A549 (cell line): ENCODE results near the gene DOK7. TPM values are rescaled to one million over a fixed set of nuclear protein-coding genes. Genes with fewer than 3 reads are reported as not detected.

Experiments
- ATAC-seq, 2 experiments: fragments of 200-7000 bp in 1 of 2; fragments of >200 bp in 1 of 2; cut with Nextera tagmentation in 1 of 2; cut with Tn5 transposase in 1 of 2; 3 replicates each; pipeline versions ENCODE4 v1.8.0 to v1.9.1; 2018 to 2020; ENCODE audit warnings: mild to moderate bottlenecking in 1 of 2, moderate library complexity in 1 of 2
- CTCF ChIA-PET: fragments of 300-600 bp; sonication (Branson Sonifier 250); formaldehyde crosslinking; extraction: SDS; loops from one replicate; lab custom pipeline; 2021; ENCODE audit warnings: antibody characterized with exemption, inconsistent platforms; lab: Yijun Ruan, JAX
- POLR2A ChIA-PET: fragments of 350-600 bp; formaldehyde crosslinking; extraction: SDS; loops from one replicate; lab custom pipeline; 2021; ENCODE audit warnings: antibody characterized with exemption, inconsistent platforms; lab: Yijun Ruan, JAX
- DNase-seq, 2 experiments: peaks; one replicate each; pipeline versions ENCODE4 v3.0.0 to v3.0.0-alpha.2; 2011 to 2016; ENCODE audit warnings: low read depth in 1 of 2, low spot score in 1 of 2
- FAIRE-seq: peaks from 2 replicates; lab custom pipeline; 2011; peaks lifted over from hg19 to GRCh38; lab: Jason Lieb, UNC
- H3K27ac ChIP-seq, 2 experiments: fragments of >200 bp; sonication (Bioruptor Twin); formaldehyde crosslinking; 3 replicates each; pipeline ENCODE4 v1.5.1; 2016 to 2017
- H3K4me1 ChIP-seq: fragments of >200 bp; sonication (Bioruptor Twin); formaldehyde crosslinking; 3 replicates; pipeline ENCODE4 v1.6.1; 2016
- H3K4me2 ChIP-seq: fragments of >200 bp; sonication (Bioruptor Twin); formaldehyde crosslinking; 3 replicates; pipeline ENCODE4 v1.6.1; 2016
- H3K4me3 ChIP-seq: fragments of >200 bp; sonication (Bioruptor Twin); formaldehyde crosslinking; 3 replicates; pipeline ENCODE4 v1.5.1; 2016
- H3K9me3 ChIP-seq: fragments of >200 bp; sonication (Bioruptor Twin); formaldehyde crosslinking; 3 replicates; pipeline ENCODE4 v1.6.1; 2016
- CEBPB ChIP-seq, 2 experiments: fragments of >200 bp in 1 of 2; sonication (Bioruptor Twin) in 1 of 2; formaldehyde crosslinking in 1 of 2; IDR thresholded peaks; 2 replicates each; pipeline ENCODE4 v1.6.1; 2012 to 2016
- CTCF ChIP-seq: fragments of >200 bp; sonication (Bioruptor Twin); formaldehyde crosslinking; IDR thresholded peaks from 3 replicates; pipeline ENCODE4 v1.5.1; 2016
- EHF ChIP-seq: fragments of 250-450 bp; sonication (Bioruptor Pico); IDR thresholded peaks from 2 replicates; pipeline ENCODE4 v1.5.0; 2020; ENCODE audit warnings: mild to moderate bottlenecking
- EHMT2 ChIP-seq: fragments of 200-600 bp; sonication (generic); IDR thresholded peaks from 2 replicates; pipeline ENCODE4 v1.6.1; 2016; ENCODE audit warnings: antibody characterized with exemption, low read depth, mild to moderate bottlenecking, moderate library complexity
- EP300 ChIP-seq, 2 experiments: fragments of >200 bp; sonication (Bioruptor Twin); formaldehyde crosslinking; IDR thresholded peaks; 2 replicates in 1 of 2; 3 replicates in 1 of 2; pipeline ENCODE4 v1.6.1; 2016 to 2017
- ESRRA ChIP-seq: fragments of 150-350 bp; IDR thresholded peaks from 2 replicates; pipeline ENCODE4 v1.6.1; 2014; ENCODE audit warnings: mild to moderate bottlenecking, low read length, borderline replicate concordance
- HOXA7 ChIP-seq: fragments of 250-450 bp; sonication (Bioruptor Pico); IDR thresholded peaks from 2 replicates; pipeline ENCODE4 v1.5.0; 2020; ENCODE audit warnings: mild to moderate bottlenecking, moderate library complexity
- HOXB13 ChIP-seq: fragments of 250-450 bp; sonication (Bioruptor Pico); IDR thresholded peaks from 2 replicates; pipeline ENCODE4 v1.5.0; 2020; ENCODE audit warnings: low read depth, mild to moderate bottlenecking, moderate library complexity
- HOXB5 ChIP-seq: fragments of 250-450 bp; sonication (Bioruptor Pico); IDR thresholded peaks from 2 replicates; pipeline ENCODE4 v1.5.0; 2020; ENCODE audit warnings: mild to moderate bottlenecking, moderate library complexity
- JUN ChIP-seq, 2 experiments: fragments of >200 bp; sonication (Bioruptor Twin); formaldehyde crosslinking; IDR thresholded peaks; 2 replicates in 1 of 2; 3 replicates in 1 of 2; pipeline ENCODE4 v1.6.1; 2016 to 2017
- KDM5A ChIP-seq: fragments of 200-600 bp; sonication (generic); IDR thresholded peaks from 2 replicates; pipeline ENCODE4 v1.6.1; 2016; ENCODE audit warnings: antibody characterized with exemption, mild to moderate bottlenecking
- MAFK ChIP-seq: fragments of 450-650 bp; IDR thresholded peaks from 2 replicates; pipeline ENCODE4 v1.6.1; 2014; ENCODE audit not compliant: partially characterized antibody
- MAX ChIP-seq: IDR thresholded peaks from 2 replicates; pipeline ENCODE4 v1.6.1; 2012
- MAZ ChIP-seq: fragments of 150-350 bp; IDR thresholded peaks from 2 replicates; pipeline ENCODE4 v1.6.1; 2014; ENCODE audit warnings: antibody characterized with exemption, low read depth, low read length, borderline replicate concordance
- PBX3 ChIP-seq: IDR thresholded peaks from 2 replicates; pipeline ENCODE4 v1.6.1; 2012
- PHF8 ChIP-seq: fragments of 200-600 bp; sonication (generic); IDR thresholded peaks from 2 replicates; pipeline ENCODE4 v1.6.1; 2016; ENCODE audit warnings: low read depth, mild to moderate bottlenecking, antibody characterized with exemption, moderate library complexity, borderline replicate concordance
- RAD21 ChIP-seq, 2 experiments: fragments of >200 bp in 1 of 2; sonication (Bioruptor Twin) in 1 of 2; formaldehyde crosslinking in 1 of 2; IDR thresholded peaks in 1 of 2; conservative IDR thresholded peaks in 1 of 2; 2 replicates in 1 of 2; 3 replicates in 1 of 2; pipeline ENCODE4 v1.6.1; 2012 to 2018; ENCODE audit warnings: inconsistent platforms in 1 of 2
- RARB ChIP-seq: fragments of 250-450 bp; sonication (Bioruptor Pico); IDR thresholded peaks from 2 replicates; pipeline ENCODE4 v1.8.0; 2021; ENCODE audit warnings: mild to moderate bottlenecking, moderate library complexity
- RCOR1 ChIP-seq: fragments of 150-350 bp; IDR thresholded peaks from 2 replicates; pipeline ENCODE4 v1.6.1; 2014; ENCODE audit warnings: antibody characterized with exemption, low read length, low read depth
- RFX5 ChIP-seq: fragments of 450-650 bp; IDR thresholded peaks from 2 replicates; pipeline ENCODE4 v1.7.1; 2014; ENCODE audit warnings: antibody characterized with exemption, mild to moderate bottlenecking, moderate library complexity
- RNF2 ChIP-seq: fragments of 200-600 bp; sonication (generic); IDR thresholded peaks from 2 replicates; pipeline ENCODE4 v1.6.1; 2016; ENCODE audit warnings: low read depth, mild to moderate bottlenecking, antibody characterized with exemption, moderate library complexity, borderline replicate concordance
- SMC3 ChIP-seq: fragments of >200 bp; sonication (Bioruptor Twin); formaldehyde crosslinking; IDR thresholded peaks from 3 replicates; pipeline ENCODE4 v1.6.1; 2018; ENCODE audit warnings: inconsistent platforms
- TFCP2L1 ChIP-seq: fragments of 250-450 bp; sonication (Bioruptor Pico); IDR thresholded peaks from 2 replicates; pipeline ENCODE4 v1.5.0; 2021; ENCODE audit warnings: mild to moderate bottlenecking
- ZNF302 ChIP-seq: fragments of 250-450 bp; sonication (Bioruptor Pico); IDR thresholded peaks from 2 replicates; pipeline ENCODE4 v1.9.0; 2021; ENCODE audit warnings: inconsistent platforms, mild to moderate bottlenecking, moderate library complexity
- ZSCAN20 ChIP-seq: fragments of 250-450 bp; sonication (Bioruptor Pico); IDR thresholded peaks from 2 replicates; pipeline ENCODE4 v1.8.0; 2022; ENCODE audit warnings: mild to moderate bottlenecking, moderate library complexity
- whole genome bisulfite sequencing: methylation state at CpG from one replicate; pipeline ENCODE4 v1.1.6; 2017; ENCODE audit errors: missing lambda C conversion rate; 5-methylcytosine and 5-hydroxymethylcytosine counted together
- polyA plus RNA-seq, 4 experiments: library from polyadenylated mRNA; depleted of rRNA in 3 of 4; stranded (reverse); fragments of >200 nt; fragmentation: RNase III in 1 of 4; extraction: RNeasy Plus Mini Kit Qiagen cat#74134 plus additional on column Dnase treatment in 1 of 4; gene quantifications; 2 replicates in 3 of 4; 3 replicates in 1 of 4; pipeline ENCODE4 v1.2.3, GENCODE V29; 2011 to 2017

DOK7 gene
- polyA plus RNA-seq, 2 of the 4 experiments (the other 2 are of a cell fraction), result 0.17 to 0.21 TPM

- no peak for TF ChIP-seq EP300 (IDR thresholded peaks at IDR 0.05)
- TF ChIP-seq ESRRA, result no peak
- TF ChIP-seq RARB, result no peak
- TF ChIP-seq EHF (CRISPR knock-in tag), result no peak
- no peak for TF ChIP-seq RFX5
- TF ChIP-seq MAX, result no peak
- TF ChIP-seq SMC3, result no peak
- TF ChIP-seq HOXB13 (CRISPR knock-in tag), result no peak
- no peak for TF ChIP-seq RNF2
- TF ChIP-seq JUN (IDR thresholded peaks at IDR 0.05), result no peak
- TF ChIP-seq CEBPB (IDR thresholded peaks at IDR 0.05), result no peak
- TF ChIP-seq EHMT2, result no peak
- no peak for TF ChIP-seq PBX3
- TF ChIP-seq TFCP2L1, result no peak
- no peak for TF ChIP-seq MAZ
- no peak for TF ChIP-seq HOXB5 (CRISPR knock-in tag)
- CTCF ChIA-PET, result no interaction called here
- no peak for FAIRE-seq
- 84% methylated on average over 16 of the region's 24 CpGs for WGBS
- no peak for DNase-seq
- no peak overlapping the region for H3K27ac ChIP-seq
- H3K4me3 ChIP-seq, result no peak overlapping the region
- H3K9me3 ChIP-seq, result no peaks in the 10 kb centered on the region
- peak in 1 of 2 experiments; percentile 11; a peak in 2 of 6 replicates for ATAC-seq
- POLR2A ChIA-PET, result no interaction called here
- no peak overlapping the region for H3K4me2 ChIP-seq
- no peaks in the 10 kb centered on the region for H3K4me1 ChIP-seq
Observed at GRCh38 chr4:3497523-3498389, 34.6 kb downstream of the DOK7 start.

GRCh38 chr4:3498407-3498806 lies 35.3 kb downstream of the DOK7 start:
- WGBS, result 85% methylated on average over 6 of the region's 11 CpGs

More at GRCh38 chr4:3498407-3498806, 35.3 kb downstream of the DOK7 start:
- Histone ChIP-seq H3K4me2 (no peak overlapping the region), H3K27ac (no peak overlapping the region)
- POLR2A ChIA-PET, result no interaction called here
- FAIRE-seq, result no peak
- TF ChIP-seq PHF8, result no peak
- TF ChIP-seq RAD21 (conservative IDR thresholded peaks at IDR 0.05 in 1 of 2, IDR thresholded peaks at IDR 0.05 in 1 of 2), result no peak
- TF ChIP-seq RCOR1, result no peak
- TF ChIP-seq CEBPB (IDR thresholded peaks at IDR 0.05), result no peak
- TF ChIP-seq ZSCAN20 (CRISPR knock-in tag), result no peak
- no peak for TF ChIP-seq KDM5A
- no peak for TF ChIP-seq CTCF
- TF ChIP-seq MAFK, result no peak
- no peak for TF ChIP-seq ZNF302 (CRISPR knock-in tag)
- no peak for TF ChIP-seq HOXA7
- TF ChIP-seq, all 56 proteins: peak for 0
- no peaks in the 10 kb centered on the region for H3K9me3 ChIP-seq
- H3K4me1 ChIP-seq, result no peaks in the 10 kb centered on the region
- DNase-seq (no peak), ATAC-seq (no peak)
- CTCF ChIA-PET, result no interaction called here
- H3K4me3 ChIP-seq, result no peak overlapping the region
